Measurements from ENCODE around the gene CCDC83. TPM values are rescaled to one million over a fixed set of nuclear protein-coding genes. Genes with fewer than 3 reads are reported as not detected.
"Not testable (repeated sequence)": the region's sequence is repeated elsewhere in the genome, so short reads cannot be mapped to it uniquely, and the experiment has no call there.

The CCDC83 gene
- total RNA-seq, 2 experiments from 2014 or later, result not detected

DNA sequence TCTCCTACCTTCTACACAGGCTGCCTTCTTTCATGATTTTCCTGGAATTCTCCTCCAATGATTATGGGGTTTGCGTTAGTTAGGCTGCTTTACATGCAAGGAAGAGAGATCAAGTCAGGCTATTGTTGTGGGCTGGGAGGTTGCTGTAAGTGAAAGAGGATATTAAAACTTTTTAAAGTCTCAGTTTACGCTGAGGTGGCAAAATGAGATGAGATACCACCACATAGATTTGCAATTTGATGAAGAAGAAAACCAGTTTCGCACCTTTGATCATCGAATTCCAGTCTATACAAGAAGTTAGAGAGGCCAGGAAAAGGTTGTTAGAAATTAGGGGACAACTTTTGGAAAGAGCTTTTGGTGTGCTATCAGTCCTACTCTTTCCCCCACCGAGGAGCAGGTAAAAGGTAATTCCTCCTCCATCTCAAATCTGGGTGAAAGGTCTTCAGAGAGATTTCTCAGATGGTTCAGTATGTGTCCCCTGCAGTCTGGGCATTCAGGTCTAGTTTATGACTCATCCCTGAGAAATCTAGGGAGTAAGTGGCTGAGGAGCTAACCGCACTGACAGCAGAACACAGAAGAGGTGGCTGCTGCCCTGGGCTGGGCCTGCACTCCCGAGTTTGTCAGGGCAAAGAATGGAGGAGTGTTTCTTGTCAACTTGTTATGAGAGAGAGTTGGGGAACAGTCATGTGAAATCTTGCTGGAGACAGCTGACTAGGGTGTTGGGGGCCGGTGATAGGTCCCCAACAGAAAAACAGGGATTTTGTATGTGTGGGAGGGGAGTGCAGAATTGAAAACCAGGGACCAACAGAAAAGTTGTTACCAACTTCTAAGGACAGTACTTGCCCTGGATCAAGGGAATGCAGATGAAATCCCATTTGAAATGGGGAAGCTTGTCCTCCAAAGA lies 34.7 kb downstream of the CCDC83 start:
- DNase-seq, result no peak
- Mint-ChIP-seq H3K9me3 (no peaks in the 10 kb centered on the region), H3K36me3 (no peaks in the 10 kb centered on the region), H3K4me1 (no peaks in the 10 kb centered on the region), H3K27me3 (peaks cover 3% of the 10 kb centered on the region), H3K27ac (no peak overlapping the region), H3K4me3 (no peak overlapping the region)

DNA sequence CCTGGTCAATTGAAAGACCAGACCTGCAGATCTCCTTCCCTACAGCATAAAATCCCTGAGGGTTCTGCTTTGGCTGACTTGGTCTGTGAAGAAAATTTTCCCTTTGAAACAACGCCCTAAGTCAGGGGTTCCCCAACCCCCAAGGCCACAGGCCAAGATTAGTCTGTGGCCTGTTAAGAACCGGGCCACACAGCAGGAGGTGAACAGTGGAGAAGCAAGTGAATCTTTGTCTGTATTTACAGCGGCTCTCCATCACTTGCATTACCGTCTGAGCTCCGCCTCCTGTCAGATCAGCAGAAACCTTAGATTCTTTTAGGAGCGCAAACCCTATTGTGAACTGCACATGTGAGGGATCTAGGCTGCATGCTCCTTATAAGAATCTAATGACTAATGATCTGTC lies 38.2 kb downstream of the CCDC83 start:
- no peaks in the 10 kb centered on the region for H3K9me3 Mint-ChIP-seq
- no peak overlapping the region for H3K27ac Mint-ChIP-seq
- no peaks in the 10 kb centered on the region for H3K4me1 Mint-ChIP-seq
- no peaks in the 10 kb centered on the region for H3K36me3 Mint-ChIP-seq
- H3K4me3 Mint-ChIP-seq, result no peak overlapping the region
- H3K27me3 Mint-ChIP-seq, result peaks cover 3% of the 10 kb centered on the region
- DNase-seq, result no peak

GRCh38 chr11:85896876-85897275 lies 41.7 kb downstream of the CCDC83 start:
- Mint-ChIP-seq H3K36me3 (no peaks in the 10 kb centered on the region), H3K4me3 (no peak overlapping the region), H3K4me1 (no peaks in the 10 kb centered on the region), H3K27me3 (no peaks in the 10 kb centered on the region), H3K9me3 (no peaks in the 10 kb centered on the region), H3K27ac (no peak overlapping the region)
- no peak for DNase-seq

GRCh38 chr11:85898456-85898855 lies 43.3 kb downstream of the CCDC83 start:
- H3K9me3 Mint-ChIP-seq, result no peaks in the 10 kb centered on the region
- H3K4me3 Mint-ChIP-seq, result no peak overlapping the region
- H3K27ac Mint-ChIP-seq, result no peak overlapping the region
- DNase-seq, result no peak
- H3K4me1 Mint-ChIP-seq, result no peaks in the 10 kb centered on the region
- H3K27me3 Mint-ChIP-seq, result no peaks in the 10 kb centered on the region
- no peaks in the 10 kb centered on the region for H3K36me3 Mint-ChIP-seq

- Mint-ChIP-seq H3K4me1 (no peaks in the 10 kb centered on the region), H3K27ac (no peak overlapping the region), H3K27me3 (no peaks in the 10 kb centered on the region), H3K4me3 (no peak overlapping the region), H3K9me3 (no peaks in the 10 kb centered on the region), H3K36me3 (no peaks in the 10 kb centered on the region)
- no peak for DNase-seq
These were observed 47.2 kb downstream of the CCDC83 start for GRCh38 chr11:85902353-85902752.

DNA sequence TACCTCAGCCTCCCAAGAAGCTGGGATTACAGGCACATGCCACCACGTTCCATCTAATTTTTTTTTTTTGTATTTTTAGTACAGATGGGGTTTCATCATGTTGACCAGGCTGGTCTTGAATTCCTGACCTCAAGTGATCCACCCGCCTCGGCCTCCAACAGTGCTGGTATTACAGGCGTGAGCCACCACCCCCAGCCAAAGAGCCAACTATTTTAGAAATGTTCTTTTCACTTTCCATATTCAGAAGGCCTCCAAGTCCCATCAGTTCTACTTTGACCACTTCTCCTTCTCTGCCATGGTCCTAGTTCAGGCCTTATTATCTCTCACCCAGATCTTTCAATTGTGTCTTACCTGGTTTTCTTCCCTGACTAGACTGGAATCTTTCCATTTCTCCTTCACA lies 48.2 kb downstream of the CCDC83 start:
- DNase-seq, result no peak
- no peaks in the 10 kb centered on the region for H3K27me3 Mint-ChIP-seq
- no peaks in the 10 kb centered on the region for H3K9me3 Mint-ChIP-seq
- no peak overlapping the region for H3K27ac Mint-ChIP-seq
- H3K4me1 Mint-ChIP-seq, result no peaks in the 10 kb centered on the region
- no peak overlapping the region for H3K4me3 Mint-ChIP-seq
- no peaks in the 10 kb centered on the region for H3K36me3 Mint-ChIP-seq

GRCh38 chr11:85903811-85904210 lies 48.6 kb downstream of the CCDC83 start:
- no peak for DNase-seq
- no peaks in the 10 kb centered on the region for H3K9me3 Mint-ChIP-seq
- H3K4me1 Mint-ChIP-seq, result no peaks in the 10 kb centered on the region
- H3K27ac Mint-ChIP-seq, result no peak overlapping the region
- no peak overlapping the region for H3K4me3 Mint-ChIP-seq
- H3K27me3 Mint-ChIP-seq, result no peaks in the 10 kb centered on the region
- H3K36me3 Mint-ChIP-seq, result no peaks in the 10 kb centered on the region

DNA sequence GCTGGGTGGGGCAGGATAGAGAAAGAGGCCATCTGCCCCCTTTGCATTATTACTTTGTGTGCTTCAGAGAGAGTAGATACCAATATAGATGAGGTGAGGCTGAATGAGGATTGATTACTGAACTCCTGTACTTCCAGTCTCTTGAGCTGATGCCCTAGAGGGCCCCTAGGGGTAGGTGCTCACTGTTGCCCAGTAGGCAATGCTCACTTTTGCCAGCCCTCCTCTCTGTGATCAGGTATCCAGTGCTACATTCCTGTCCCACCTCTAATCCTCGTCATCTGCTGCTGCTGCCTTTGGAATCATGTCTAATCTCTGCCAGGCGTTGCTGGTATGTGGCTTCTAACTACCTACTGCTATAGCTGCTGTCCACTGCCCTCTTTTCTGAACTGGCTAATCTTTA lies 57.2 kb downstream of the CCDC83 start:
- H3K4me3 Mint-ChIP-seq, result no peak overlapping the region
- H3K36me3 Mint-ChIP-seq, result no peaks in the 10 kb centered on the region
- H3K27ac Mint-ChIP-seq, result no peak overlapping the region
- no peak for DNase-seq
- H3K9me3 Mint-ChIP-seq, result no peaks in the 10 kb centered on the region
- H3K27me3 Mint-ChIP-seq, result peaks cover 9% of the 10 kb centered on the region
- no peaks in the 10 kb centered on the region for H3K4me1 Mint-ChIP-seq

GRCh38 chr11:85913513-85913912 lies 58.3 kb downstream of the CCDC83 start:
- H3K36me3 Mint-ChIP-seq, result no peaks in the 10 kb centered on the region
- H3K4me1 Mint-ChIP-seq, result no peaks in the 10 kb centered on the region
- no peak overlapping the region for H3K4me3 Mint-ChIP-seq
- H3K27ac Mint-ChIP-seq, result no peak overlapping the region
- peaks cover 9% of the 10 kb centered on the region for H3K27me3 Mint-ChIP-seq
- no peaks in the 10 kb centered on the region for H3K9me3 Mint-ChIP-seq
- DNase-seq, result no peak

- no peak overlapping the region for H3K27ac Mint-ChIP-seq
- H3K36me3 Mint-ChIP-seq, result no peaks in the 10 kb centered on the region
- H3K9me3 Mint-ChIP-seq, result no peaks in the 10 kb centered on the region
- H3K4me1 Mint-ChIP-seq, result no peaks in the 10 kb centered on the region
- no peak overlapping the region for H3K4me3 Mint-ChIP-seq
- peaks cover 9% of the 10 kb centered on the region for H3K27me3 Mint-ChIP-seq
- no peak for DNase-seq
These were observed 59.2 kb downstream of the CCDC83 start for GRCh38 chr11:85914425-85914824.

GRCh38 chr11:85918910-85919794 lies 64.0 kb downstream of the CCDC83 start:
- Mint-ChIP-seq H3K27me3 (peaks cover 11% of the 10 kb centered on the region), H3K36me3 (peaks cover 3% of the 10 kb centered on the region), H3K4me3 (no peak overlapping the region), H3K4me1 (peaks cover 2% of the 10 kb centered on the region), H3K27ac (no peak overlapping the region), H3K9me3 (peaks cover 9% of the 10 kb centered on the region)
- DNase-seq, result no peak

GRCh38 chr11:85922367-85922766 lies 67.2 kb downstream of the CCDC83 start:
- H3K36me3 Mint-ChIP-seq, result peaks cover 3% of the 10 kb centered on the region
- no peak overlapping the region for H3K4me3 Mint-ChIP-seq
- DNase-seq, result no peak
- H3K27me3 Mint-ChIP-seq, result peaks cover 19% of the 10 kb centered on the region
- peaks cover 2% of the 10 kb centered on the region for H3K4me1 Mint-ChIP-seq
- H3K27ac Mint-ChIP-seq, result no peak overlapping the region
- peaks cover 9% of the 10 kb centered on the region for H3K9me3 Mint-ChIP-seq

GRCh38 chr11:85923455-85923854 lies 68.3 kb downstream of the CCDC83 start:
- no peak for DNase-seq
- peaks cover 3% of the 10 kb centered on the region for H3K36me3 Mint-ChIP-seq
- no peak overlapping the region for H3K27ac Mint-ChIP-seq
- peaks cover 2% of the 10 kb centered on the region for H3K4me1 Mint-ChIP-seq
- H3K9me3 Mint-ChIP-seq, result peaks cover 9% of the 10 kb centered on the region
- H3K4me3 Mint-ChIP-seq, result no peak overlapping the region
- H3K27me3 Mint-ChIP-seq, result peaks cover 30% of the 10 kb centered on the region

DNA sequence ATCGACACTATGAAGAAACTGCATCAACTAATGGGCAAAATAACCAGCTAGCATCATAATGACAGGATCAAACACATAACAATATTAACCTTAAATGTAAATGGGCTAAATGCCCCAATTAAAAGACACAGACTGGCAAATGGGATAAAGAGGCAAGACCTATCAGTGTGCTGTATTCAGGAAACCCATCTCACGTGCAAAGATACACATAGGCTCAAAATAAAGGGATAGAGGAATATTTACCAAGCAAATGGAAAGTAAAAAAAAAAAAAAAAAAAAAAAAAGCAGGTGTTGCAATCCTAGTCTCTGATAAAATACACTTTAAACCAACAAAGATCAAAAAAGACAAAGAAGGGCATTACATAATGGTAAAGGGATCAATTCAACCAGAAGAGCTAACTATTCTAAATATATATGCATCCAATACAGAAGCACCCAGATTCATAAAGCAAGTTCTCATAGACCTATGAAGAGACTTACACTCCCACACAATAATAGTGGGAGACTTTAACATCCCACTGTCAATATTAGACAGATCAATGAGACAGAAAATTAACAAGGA lies 71.6 kb downstream of the CCDC83 start:
- not testable (repeated sequence) for DNase-seq, H3K4me1 Mint-ChIP-seq, H3K36me3 Mint-ChIP-seq, H3K27ac Mint-ChIP-seq, H3K9me3 Mint-ChIP-seq, H3K4me3 Mint-ChIP-seq
- peaks cover 37% of the 10 kb centered on the region for H3K27me3 Mint-ChIP-seq

DNA sequence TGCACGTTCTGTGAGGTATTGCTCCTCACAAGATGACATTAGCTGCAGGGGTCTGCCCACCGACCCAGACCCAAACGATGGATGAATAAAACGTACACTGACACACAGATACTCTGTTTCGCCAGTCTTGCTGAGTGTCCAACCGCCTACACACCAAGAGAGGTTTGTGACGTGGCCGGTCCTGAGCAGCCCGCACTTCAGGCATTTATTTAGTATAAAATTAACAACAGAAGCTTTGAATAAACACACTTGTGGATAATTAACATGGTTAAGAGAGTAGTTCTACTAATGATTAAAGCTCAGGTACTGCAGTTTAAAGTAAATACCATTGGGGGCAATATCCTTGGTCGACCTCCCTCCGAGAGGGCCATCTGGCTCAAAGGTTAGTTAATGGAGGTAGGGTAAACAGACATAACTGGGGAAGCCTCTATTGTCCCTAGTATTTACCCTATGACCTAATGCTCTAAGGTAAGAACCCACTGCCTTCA lies 75.7 kb downstream of the CCDC83 start:
- H3K27me3 Mint-ChIP-seq, result peaks cover 30% of the 10 kb centered on the region
- H3K4me3 Mint-ChIP-seq, result no peak overlapping the region
- no peak for DNase-seq
- no peaks in the 10 kb centered on the region for H3K4me1 Mint-ChIP-seq
- H3K36me3 Mint-ChIP-seq, result peaks cover 3% of the 10 kb centered on the region
- no peak overlapping the region for H3K27ac Mint-ChIP-seq
- H3K9me3 Mint-ChIP-seq, result peaks cover 8% of the 10 kb centered on the region

Data from activated naive CD8-positive, alpha-beta T cell treated with anti-CD3 and anti-CD28 coated beads for 36 hours (primary cell).